Smooth muscle cell (in vitro differentiated cells): ENCODE data around the gene PPAT. TPM values are rescaled to one million over a fixed set of nuclear protein-coding genes. Genes with fewer than 3 reads are reported as not detected.

Experiments used
- DNase-seq: peaks from one replicate; lab custom pipeline; 2025; ENCODE audit not compliant: unreplicated experiment; lab: John Stamatoyannopoulos, UW
- H2AFZ ChIP-seq: fragments of 200-600 bp; sonication (generic); 2 replicates; pipeline ENCODE4 v1.6.0; 2016; ENCODE audit warnings: antibody characterized with exemption, low read depth, mild to moderate bottlenecking
- H3F3A ChIP-seq: fragments of 200-600 bp; sonication (generic); 2 replicates; pipeline ENCODE4 v1.6.0; 2017; ENCODE audit warnings: antibody characterized with exemption, low read depth
- H3K27ac ChIP-seq: fragments of 200-600 bp; sonication (generic); 2 replicates; pipeline ENCODE4 v1.5.1; 2016; ENCODE audit warnings: low read depth, mild to moderate bottlenecking
- H3K27me3 ChIP-seq: fragments of 200-600 bp; sonication (generic); 2 replicates; pipeline ENCODE4 v1.6.1; 2016; ENCODE audit warnings: low read depth, mild to moderate bottlenecking
- H3K36me3 ChIP-seq: fragments of 200-600 bp; sonication (generic); 2 replicates; pipeline ENCODE4 v1.5.1; 2016; ENCODE audit warnings: low read depth
- H3K4me1 ChIP-seq: fragments of 200-600 bp; sonication (generic); 2 replicates; pipeline ENCODE4 v1.5.1; 2016; ENCODE audit warnings: low read depth
- H3K4me2 ChIP-seq: fragments of 200-600 bp; sonication (generic); 2 replicates; pipeline ENCODE4 v1.6.0; 2016; ENCODE audit warnings: mild to moderate bottlenecking
- H3K4me3 ChIP-seq: fragments of 200-600 bp; sonication (generic); 2 replicates; pipeline ENCODE4 v1.5.1; 2016; ENCODE audit warnings: mild to moderate bottlenecking
- H3K79me2 ChIP-seq: fragments of 200-600 bp; sonication (generic); 2 replicates; pipeline ENCODE4 v1.6.0; 2016; ENCODE audit warnings: low read depth, mild to moderate bottlenecking
- H3K9ac ChIP-seq: fragments of 200-600 bp; sonication (generic); 2 replicates; pipeline ENCODE4 v1.6.0; 2016; ENCODE audit warnings: low read depth
- H3K9me3 ChIP-seq: fragments of 200-600 bp; sonication (generic); replicated peaks from 2 replicates; pipeline ENCODE4 v1.5.1; 2016; ENCODE audit warnings: low read depth
- H4K20me1 ChIP-seq: fragments of 200-600 bp; sonication (generic); 2 replicates; pipeline ENCODE4 v1.6.0; 2016; ENCODE audit warnings: low read depth
- WGBS: methylation state at CpG from one replicate; pipeline ENCODE4 v1.1.7; 2016; ENCODE audit warnings: low lambda C conversion rate; 5-methylcytosine and 5-hydroxymethylcytosine counted together
- polyA plus RNA-seq: library from polyadenylated mRNA; unstranded; fragments of >200 nt; fragmentation: Nextera tagmentation; extraction: Ambion mirVana; gene quantifications from 2 replicates; pipeline ENCODE4 v1.2.1, GENCODE V29; 2016
- total RNA-seq: library from RNA; depleted of rRNA; stranded (reverse); fragments of >200 nt; gene quantifications from 2 replicates; pipeline ENCODE4 v1.2.3, GENCODE V29; 2014
- TF ChIP-seq, protein P1 (sequence below): fragments of 200-600 bp; sonication (generic); IDR thresholded peaks from 2 replicates; pipeline ENCODE4 v1.5.1; 2017; ENCODE audit warnings: borderline replicate concordance, mild to moderate bottlenecking, antibody characterized with exemption; ENCODE audit not compliant: insufficient read depth, poor library complexity, severe bottlenecking

Gene PPAT
- total and polyA plus RNA-seq, 2 experiments from 2014 or later: 11.6 to 26.8 TPM

GRCh38 chr4:56416349-56416748 is 19.1 kb downstream of the PPAT start:
- H3K27ac ChIP-seq: no peak overlapping the region
- no peak overlapping the region for H3K9ac ChIP-seq
- no peaks in the 10 kb centered on the region for H3K9me3 ChIP-seq
- peaks cover 76% of the 10 kb centered on the region for H3K79me2 ChIP-seq
- no peak overlapping the region for H3K4me3 ChIP-seq
- H3F3A ChIP-seq: no peaks in the 10 kb centered on the region
- TF ChIP-seq, protein P1, sequence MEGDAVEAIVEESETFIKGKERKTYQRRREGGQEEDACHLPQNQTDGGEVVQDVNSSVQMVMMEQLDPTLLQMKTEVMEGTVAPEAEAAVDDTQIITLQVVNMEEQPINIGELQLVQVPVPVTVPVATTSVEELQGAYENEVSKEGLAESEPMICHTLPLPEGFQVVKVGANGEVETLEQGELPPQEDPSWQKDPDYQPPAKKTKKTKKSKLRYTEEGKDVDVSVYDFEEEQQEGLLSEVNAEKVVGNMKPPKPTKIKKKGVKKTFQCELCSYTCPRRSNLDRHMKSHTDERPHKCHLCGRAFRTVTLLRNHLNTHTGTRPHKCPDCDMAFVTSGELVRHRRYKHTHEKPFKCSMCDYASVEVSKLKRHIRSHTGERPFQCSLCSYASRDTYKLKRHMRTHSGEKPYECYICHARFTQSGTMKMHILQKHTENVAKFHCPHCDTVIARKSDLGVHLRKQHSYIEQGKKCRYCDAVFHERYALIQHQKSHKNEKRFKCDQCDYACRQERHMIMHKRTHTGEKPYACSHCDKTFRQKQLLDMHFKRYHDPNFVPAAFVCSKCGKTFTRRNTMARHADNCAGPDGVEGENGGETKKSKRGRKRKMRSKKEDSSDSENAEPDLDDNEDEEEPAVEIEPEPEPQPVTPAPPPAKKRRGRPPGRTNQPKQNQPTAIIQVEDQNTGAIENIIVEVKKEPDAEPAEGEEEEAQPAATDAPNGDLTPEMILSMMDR: no peak
- no peaks in the 10 kb centered on the region for H3K36me3 ChIP-seq
- WGBS: 94% methylated on average over 3 of the region's 3 CpGs
- H4K20me1 ChIP-seq: no peaks in the 10 kb centered on the region
- peaks cover 2% of the 10 kb centered on the region for H3K4me1 ChIP-seq
- no peak overlapping the region for H3K4me2 ChIP-seq
- no peak overlapping the region for H2AFZ ChIP-seq
- no peaks in the 10 kb centered on the region for H3K27me3 ChIP-seq
- DNase-seq: no peak

GRCh38 chr4:56414135-56414670 is 21.2 kb downstream of the PPAT start:
- WGBS: 95% methylated on average over 4 of the region's 4 CpGs
- H3K4me1 ChIP-seq: peaks cover 19% of the 10 kb centered on the region
- no peak overlapping the region for H2AFZ ChIP-seq
- H3K4me3 ChIP-seq: no peak overlapping the region
- DNase-seq: no peak
- no peaks in the 10 kb centered on the region for H3F3A ChIP-seq
- no peaks in the 10 kb centered on the region for H3K27me3 ChIP-seq
- TF ChIP-seq, protein P1: no peak
- H3K36me3 ChIP-seq: no peaks in the 10 kb centered on the region
- no peak overlapping the region for H3K4me2 ChIP-seq
- peaks cover 62% of the 10 kb centered on the region for H3K79me2 ChIP-seq
- H3K9me3 ChIP-seq: no peaks in the 10 kb centered on the region
- H3K27ac ChIP-seq: no peak overlapping the region
- no peak overlapping the region for H3K9ac ChIP-seq
- no peaks in the 10 kb centered on the region for H4K20me1 ChIP-seq

DNA sequence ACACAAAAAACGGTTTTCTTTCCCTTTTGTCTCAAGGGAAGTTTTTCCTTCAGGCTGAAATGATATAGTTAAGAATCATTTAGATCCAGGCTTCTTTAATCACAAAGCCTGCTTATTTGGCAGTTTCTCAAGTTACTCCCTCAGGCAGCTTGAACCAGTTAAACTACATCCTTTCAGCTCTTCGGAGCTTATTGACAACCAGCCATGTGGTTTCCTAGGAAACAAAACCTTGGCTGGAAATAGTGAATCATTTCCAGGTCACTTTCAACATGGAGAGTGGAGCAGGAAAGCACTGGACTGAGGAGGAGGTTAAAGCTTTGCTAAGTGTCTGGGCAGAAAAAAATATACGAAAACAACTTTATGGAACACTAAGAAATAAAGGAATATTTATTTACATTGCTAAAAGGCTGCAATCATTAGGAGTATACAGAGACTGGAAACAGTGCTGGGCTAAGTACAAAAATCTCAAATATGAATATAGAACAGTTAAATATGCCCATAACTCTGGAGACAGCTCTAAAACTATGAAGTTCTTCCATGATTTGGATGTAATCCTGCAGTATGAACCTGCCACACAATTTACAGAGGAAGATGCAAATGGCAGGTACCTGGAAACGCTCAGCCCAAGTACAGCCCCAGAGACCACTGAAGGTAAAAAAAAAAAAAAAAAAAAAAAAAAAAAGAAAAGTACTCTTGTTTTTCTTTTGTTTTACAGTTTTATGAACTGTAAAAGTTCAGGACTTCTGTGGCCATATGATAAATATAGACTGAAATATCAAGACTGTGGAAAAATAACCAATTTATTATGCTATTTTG is 25.0 kb downstream of the PPAT start:
- peak overlapping the region; percentile 85 for H3K9ac ChIP-seq
- peaks cover 19% of the 10 kb centered on the region for H3K4me1 ChIP-seq
- H3K27me3 ChIP-seq: no peaks in the 10 kb centered on the region
- H3K79me2 ChIP-seq: peaks cover 39% of the 10 kb centered on the region
- no peaks in the 10 kb centered on the region for H3K36me3 ChIP-seq
- no peak for DNase-seq
- H4K20me1 ChIP-seq: no peaks in the 10 kb centered on the region
- 28% methylated on average over 4 of the region's 4 CpGs for WGBS
- peak overlapping the region; percentile 95 for H3K27ac ChIP-seq
- H3F3A ChIP-seq: no peaks in the 10 kb centered on the region
- H3K4me2 ChIP-seq: peak overlapping the region; percentile 81
- peak overlapping the region; percentile 4 for H2AFZ ChIP-seq
- TF ChIP-seq, protein P1: no peak
- H3K4me3 ChIP-seq: peak overlapping the region; percentile 37
- no peaks in the 10 kb centered on the region for H3K9me3 ChIP-seq
